Fibroblast of mammary gland (primary cell): ENCODE data around the gene IL1R2.

Experiments used
- DNase-seq: peaks from one replicate; pipeline ENCODE4 v3.0.0-alpha.2; 2010; ENCODE audit warnings: low read depth
- H3K4me3 ChIP-seq: 2 replicates; pipeline ENCODE4 v1.5.1; 2011; ENCODE audit warnings: low read depth, mild to moderate bottlenecking, low read length, moderate library complexity; ENCODE audit not compliant: control insufficient read depth
- CTCF ChIP-seq: conservative IDR thresholded peaks from 2 replicates; pipeline ENCODE4 v1.5.1; 2011; ENCODE audit warnings: low read depth, low read length, inconsistent platforms; ENCODE audit not compliant: control insufficient read depth, insufficient read depth

The IL1R2 gene

GRCh38 chr2:101974663-101975062, 17.1 kb upstream of the IL1R2 start:
- no peak for TF ChIP-seq CTCF
- peak; percentile 64 for DNase-seq
- H3K4me3 ChIP-seq: no peak overlapping the region

GRCh38 chr2:101975171-101975870, 16.4 kb upstream of the IL1R2 start:
- H3K4me3 ChIP-seq: no peak overlapping the region
- DNase-seq: no peak
- TF ChIP-seq CTCF: no peak

GRCh38 chr2:101976891-101977290, 14.9 kb upstream of the IL1R2 start:
- no peak for DNase-seq
- TF ChIP-seq CTCF: no peak
- no peak overlapping the region for H3K4me3 ChIP-seq

- TF ChIP-seq CTCF: no peak
- no peak overlapping the region for H3K4me3 ChIP-seq
- DNase-seq: no peak
These were observed 11.4 kb upstream of the IL1R2 start for GRCh38 chr2:101980368-101980767.

GRCh38 chr2:101981066-101981465, 10.7 kb upstream of the IL1R2 start:
- DNase-seq: no peak
- TF ChIP-seq CTCF: no peak
- no peak overlapping the region for H3K4me3 ChIP-seq

- H3K4me3 ChIP-seq: no peak overlapping the region
- DNase-seq: no peak
- no peak for TF ChIP-seq CTCF
These were observed 10.3 kb upstream of the IL1R2 start for GRCh38 chr2:101981504-101981903.
